GM12874 (cell line): ENCODE results near the gene ZFHX3.

Experiments used
- CTCF ChIP-seq: IDR thresholded peaks from 2 replicates; pipeline ENCODE4 v1.5.1; 2011; ENCODE audit warnings: low read depth, mild to moderate bottlenecking, control low read depth, low read length, moderate library complexity; ENCODE audit not compliant: insufficient read depth

ZFHX3 gene

DNA sequence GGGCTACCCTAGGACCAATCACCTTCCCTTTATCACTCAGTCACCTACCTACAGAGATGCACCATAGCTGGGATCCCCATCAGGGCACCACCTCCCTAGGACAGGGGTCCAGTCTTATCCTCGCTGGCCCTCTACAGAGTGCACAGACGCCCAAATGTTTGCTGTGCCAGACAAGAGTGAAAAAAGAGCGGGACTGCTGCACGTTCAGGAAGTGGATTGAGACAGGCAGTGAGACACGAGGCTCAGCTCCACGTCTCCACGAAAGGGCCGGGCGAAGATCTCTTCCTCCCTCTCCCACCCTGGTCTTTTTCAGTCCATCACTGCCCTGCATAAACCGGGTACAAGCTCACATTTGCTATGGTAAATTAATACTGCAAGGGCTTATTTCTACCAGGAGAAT, 95.5 kb downstream of the ZFHX3 start:
- TF ChIP-seq CTCF, result no peak

- TF ChIP-seq CTCF, result no peak
Observed at GRCh38 chr16:72951916-72952315, 96.0 kb downstream of the ZFHX3 start.

GRCh38 chr16:72950669-72951068, 97.3 kb downstream of the ZFHX3 start:
- TF ChIP-seq CTCF, result no peak

DNA sequence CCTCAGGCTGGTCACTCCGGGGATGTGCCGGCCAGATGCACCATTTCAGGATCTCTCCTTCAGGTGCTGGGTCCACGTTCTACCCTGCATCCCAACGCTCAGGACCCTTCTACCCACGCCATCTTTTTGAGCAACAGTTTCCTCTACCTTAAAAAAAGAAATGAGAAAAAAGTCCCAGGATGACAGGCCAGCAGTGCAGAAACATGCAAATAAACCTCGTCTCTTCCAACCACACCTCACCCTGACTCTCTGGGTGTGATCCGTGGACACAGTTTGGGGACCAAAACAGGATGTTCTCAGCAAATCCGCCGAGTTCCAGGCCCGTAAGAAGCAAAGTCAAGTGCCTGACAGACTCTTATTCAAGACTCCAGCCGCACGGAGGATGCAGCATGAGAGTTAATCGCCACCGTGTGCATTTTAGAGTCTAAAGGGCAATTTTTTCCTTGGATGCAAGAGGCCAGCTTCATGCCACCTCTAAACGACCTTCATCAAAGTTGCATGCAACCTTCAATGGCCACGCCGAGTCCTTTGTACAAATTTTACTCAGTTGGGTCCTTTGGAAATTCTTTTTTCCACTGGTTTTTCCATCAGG, 99.6 kb downstream of the ZFHX3 start:
- no peak for TF ChIP-seq CTCF

- TF ChIP-seq CTCF, result no peak
Observed at GRCh38 chr16:72947379-72948237, 100.3 kb downstream of the ZFHX3 start.

- no peak for TF ChIP-seq CTCF
Observed at GRCh38 chr16:72946474-72947194, 101.3 kb downstream of the ZFHX3 start.

GRCh38 chr16:72946063-72946462, 101.9 kb downstream of the ZFHX3 start:
- no peak for TF ChIP-seq CTCF
